Measurements from ENCODE around the gene KIR3DL1.
"Not testable (repeated sequence)": the region's sequence is repeated elsewhere in the genome, so short reads cannot be mapped to it uniquely, and the experiment has no call there.

- TF ChIP-seq POLR2AphosphoS5, POLR2A (IDR thresholded peaks at IDR 0.05): not testable (repeated sequence)
These were observed 8.1 kb downstream of the KIR3DL1 start for GRCh38 chr19:54824416-54824815.
